ENCODE results near the gene TRAF3IP3. TPM values are rescaled to one million over a fixed set of nuclear protein-coding genes. Genes with fewer than 3 reads are reported as not detected.

Gene TRAF3IP3
- total RNA-seq (2021; fragmentation: NEBNext Ultra II Directional; extraction: Animal tissue kit (Norgen Biotek cat#: 25700)), result under 1 TPM in 1 of 6 experiments, not detected in 5; 0.24 TPM
- long read RNA-seq, result 0 reads

- no peak for DNase-seq
- Mint-ChIP-seq H3K4me3 (no peak within 1 kb of the TSS), H3K27me3 (ENCODE audit: insufficient read depth) (no peaks in the 10 kb centered on the region; the same call in none of the 2 replicates), H3K9me3 (no peaks in the 10 kb centered on the region), H3K4me1 (ENCODE audit: low read depth) (peaks cover 18% of the 10 kb centered on the region), H3K27ac (no peak within 1 kb of the TSS; the same call in 1 of the 2 replicates), H3K36me3 (ENCODE audit: low read depth) (no peaks in the 10 kb centered on the region; the same call in 1 of the 2 replicates)
- no peak for TF ChIP-seq CTCF (IDR thresholded peaks at IDR 0.05)
Measured at GRCh38 chr1:209755926-209756614, at the start of gene TRAF3IP3. Gene TRAF3IP3, plus strand, starts transcription at chr1:209756053. Its CDS starts 3,987 bp downstream, at chr1:209760040.

- no peak for DNase-seq
- Mint-ChIP-seq H3K9me3 (no peaks in the 10 kb centered on the region), H3K4me1 (ENCODE audit: low read depth) (peaks cover 30% of the 10 kb centered on the region), H3K4me3 (no peak overlapping the region), H3K27ac (no peak overlapping the region), H3K27me3 (ENCODE audit: insufficient read depth) (peaks cover 19% of the 10 kb centered on the region), H3K36me3 (ENCODE audit: low read depth) (no peaks in the 10 kb centered on the region)
- no peak for TF ChIP-seq CTCF (IDR thresholded peaks at IDR 0.05)
Measured at GRCh38 chr1:209706622-209707021, 49.2 kb upstream of the TRAF3IP3 start.

DNA sequence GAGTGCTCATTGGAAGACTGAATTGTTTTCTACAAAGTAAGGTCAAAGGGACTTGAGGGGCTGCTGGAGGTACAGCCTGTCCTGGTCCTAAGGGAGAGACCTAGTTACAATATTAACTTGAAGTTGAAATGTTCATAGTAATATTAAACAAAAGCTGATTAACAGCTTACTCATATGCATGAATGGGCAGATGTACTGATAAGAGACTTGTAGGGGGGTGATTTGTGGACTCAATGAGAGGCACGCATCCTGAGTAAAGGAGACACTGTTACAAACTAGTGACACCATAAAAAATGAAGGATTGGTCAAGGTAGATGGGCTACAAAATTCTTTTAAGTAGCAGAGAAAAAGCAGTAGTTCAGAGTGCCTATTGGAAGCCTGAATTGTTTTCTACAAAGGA is 48.5 kb upstream of the TRAF3IP3 start:
- H3K27ac Mint-ChIP-seq, result no peak overlapping the region
- H3K4me1 Mint-ChIP-seq (ENCODE audit: low read depth), result peaks cover 30% of the 10 kb centered on the region
- no peak for TF ChIP-seq CTCF (IDR thresholded peaks at IDR 0.05)
- no peak for DNase-seq
- peaks cover 15% of the 10 kb centered on the region for H3K27me3 Mint-ChIP-seq (ENCODE audit: insufficient read depth)
- no peaks in the 10 kb centered on the region for H3K9me3 Mint-ChIP-seq
- H3K36me3 Mint-ChIP-seq (ENCODE audit: low read depth), result no peaks in the 10 kb centered on the region
- no peak overlapping the region for H3K4me3 Mint-ChIP-seq

DNA sequence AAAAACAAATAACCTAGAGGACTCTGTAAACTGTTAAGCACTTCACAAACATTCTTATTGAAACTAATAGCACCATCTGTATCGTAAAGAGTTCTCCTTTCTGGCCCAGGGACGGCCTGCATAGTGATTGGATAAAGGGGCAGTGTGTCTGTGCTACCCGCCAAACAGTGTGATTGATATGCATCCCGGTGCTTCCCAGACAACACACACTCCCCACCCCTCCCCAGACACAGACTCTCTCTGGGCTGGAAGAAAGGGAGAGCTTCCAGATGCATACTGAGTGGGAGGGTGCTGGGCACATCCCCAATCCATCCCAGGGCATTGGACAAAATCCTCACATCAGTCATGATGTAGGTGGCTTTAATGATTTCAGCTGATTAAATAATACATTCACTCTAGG is 47.6 kb upstream of the TRAF3IP3 start:
- DNase-seq, result no peak
- Mint-ChIP-seq H3K27me3 (ENCODE audit: insufficient read depth) (peaks cover 15% of the 10 kb centered on the region), H3K4me3 (no peak overlapping the region), H3K4me1 (ENCODE audit: low read depth) (peaks cover 32% of the 10 kb centered on the region), H3K36me3 (ENCODE audit: low read depth) (no peaks in the 10 kb centered on the region), H3K27ac (no peak overlapping the region), H3K9me3 (no peaks in the 10 kb centered on the region)
- TF ChIP-seq CTCF (IDR thresholded peaks at IDR 0.05), result no peak

DNA sequence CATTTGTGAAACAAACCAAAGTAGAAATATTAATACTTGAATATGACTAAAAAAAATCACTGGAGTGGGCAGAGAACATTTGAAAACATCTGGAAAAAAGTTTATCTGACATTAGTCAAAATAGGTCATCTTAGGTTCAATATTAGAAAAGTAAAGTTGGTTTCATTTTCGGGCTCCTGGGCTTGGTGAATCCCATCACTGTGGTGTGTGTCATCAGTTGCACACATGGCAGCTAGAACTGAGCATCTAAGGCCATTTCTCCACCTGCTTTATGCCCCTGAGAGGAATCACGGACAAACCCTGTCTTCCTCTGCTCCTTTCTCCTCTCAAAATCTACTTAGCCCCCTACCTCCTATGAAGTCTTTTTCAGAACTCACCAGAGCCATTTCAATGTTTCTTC is 45.8 kb upstream of the TRAF3IP3 start:
- Mint-ChIP-seq H3K27ac (no peak overlapping the region), H3K27me3 (ENCODE audit: insufficient read depth) (peaks cover 8% of the 10 kb centered on the region), H3K36me3 (ENCODE audit: low read depth) (no peaks in the 10 kb centered on the region), H3K4me3 (peak overlapping the region; percentile 35; the same call in 1 of the 2 replicates), H3K4me1 (ENCODE audit: low read depth) (peaks cover 31% of the 10 kb centered on the region), H3K9me3 (no peaks in the 10 kb centered on the region)
- TF ChIP-seq CTCF (IDR thresholded peaks at IDR 0.05), result no peak
- no peak for DNase-seq
